ENCODE data around the gene LRG1.

DNA sequence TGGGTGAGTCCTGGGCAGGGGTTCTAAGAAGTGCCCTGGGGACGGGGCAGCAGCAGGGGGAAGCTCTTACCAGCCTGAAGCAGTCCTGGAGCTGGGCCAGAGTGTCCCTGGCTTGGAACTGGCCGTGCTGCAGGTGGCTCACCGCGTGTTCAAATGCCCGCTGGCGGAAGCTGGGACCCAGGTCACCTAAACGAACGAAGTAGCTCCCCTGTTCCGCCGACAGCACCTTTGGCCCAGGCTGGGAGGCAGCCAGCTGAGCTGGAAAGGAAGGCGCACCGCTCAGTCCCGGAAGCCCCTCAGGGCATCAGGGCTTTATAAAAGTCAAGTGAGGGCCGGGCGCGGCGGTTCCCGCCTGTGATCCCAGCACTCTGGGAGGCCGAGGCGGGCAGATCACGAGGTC, 31.1 kb downstream of the LRG1 start:
- TF ChIP-seq, protein P1, sequence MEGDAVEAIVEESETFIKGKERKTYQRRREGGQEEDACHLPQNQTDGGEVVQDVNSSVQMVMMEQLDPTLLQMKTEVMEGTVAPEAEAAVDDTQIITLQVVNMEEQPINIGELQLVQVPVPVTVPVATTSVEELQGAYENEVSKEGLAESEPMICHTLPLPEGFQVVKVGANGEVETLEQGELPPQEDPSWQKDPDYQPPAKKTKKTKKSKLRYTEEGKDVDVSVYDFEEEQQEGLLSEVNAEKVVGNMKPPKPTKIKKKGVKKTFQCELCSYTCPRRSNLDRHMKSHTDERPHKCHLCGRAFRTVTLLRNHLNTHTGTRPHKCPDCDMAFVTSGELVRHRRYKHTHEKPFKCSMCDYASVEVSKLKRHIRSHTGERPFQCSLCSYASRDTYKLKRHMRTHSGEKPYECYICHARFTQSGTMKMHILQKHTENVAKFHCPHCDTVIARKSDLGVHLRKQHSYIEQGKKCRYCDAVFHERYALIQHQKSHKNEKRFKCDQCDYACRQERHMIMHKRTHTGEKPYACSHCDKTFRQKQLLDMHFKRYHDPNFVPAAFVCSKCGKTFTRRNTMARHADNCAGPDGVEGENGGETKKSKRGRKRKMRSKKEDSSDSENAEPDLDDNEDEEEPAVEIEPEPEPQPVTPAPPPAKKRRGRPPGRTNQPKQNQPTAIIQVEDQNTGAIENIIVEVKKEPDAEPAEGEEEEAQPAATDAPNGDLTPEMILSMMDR (conservative IDR thresholded peaks at IDR 0.05 in 1 of 2, IDR thresholded peaks at IDR 0.05 in 1 of 2; ENCODE audit: extremely low read depth in 1 of 2, insufficient read depth in 1 of 2, low read depth in 1 of 2, low read length in 2 of 2) = no peak
- no peak for TF ChIP-seq EZH2 (IDR thresholded peaks at IDR 0.05; ENCODE audit: borderline replicate concordance, low read length)

Data from mammary epithelial cell (primary cell).